Anterior cingulate cortex (tissue), 58 donors: ENCODE measurements around the gene GAP43.
A peak's percentile ranks its signal among the peaks of the same experiment; 100 is the strongest.

Experiments
- DNase-seq, 58 donors: peaks; one replicate each; lab custom pipeline; 2025; lab: John Stamatoyannopoulos, UW

GAP43 gene

GRCh38 chr3:115626721-115627120, 3.4 kb downstream of the GAP43 start:
- no peak for DNase-seq

- DNase-seq = no peak
These were observed 4.1 kb downstream of the GAP43 start for GRCh38 chr3:115627180-115628074.

- DNase-seq = no peak
These were observed 4.7 kb downstream of the GAP43 start for GRCh38 chr3:115628075-115628412.

- no peak for DNase-seq
These were observed 7.5 kb downstream of the GAP43 start for GRCh38 chr3:115630850-115631249.

GRCh38 chr3:115632026-115632425, 8.7 kb downstream of the GAP43 start:
- DNase-seq = no peak

GRCh38 chr3:115633467-115633866, 10.2 kb downstream of the GAP43 start:
- no peak for DNase-seq

- DNase-seq = no peak
These were observed 10.7 kb downstream of the GAP43 start for GRCh38 chr3:115634052-115634451.

GRCh38 chr3:115635406-115635805, 12.1 kb downstream of the GAP43 start:
- DNase-seq = no peak

GRCh38 chr3:115638241-115638640, 14.9 kb downstream of the GAP43 start:
- no peak for DNase-seq

GRCh38 chr3:115638991-115639390, 15.7 kb downstream of the GAP43 start:
- no peak for DNase-seq

- DNase-seq = no peak
These were observed 21.1 kb downstream of the GAP43 start for GRCh38 chr3:115644391-115644790.

- no peak for DNase-seq
These were observed 22.8 kb downstream of the GAP43 start for GRCh38 chr3:115646027-115646690.

GRCh38 chr3:115648559-115648958, 25.2 kb downstream of the GAP43 start:
- DNase-seq = no peak

GRCh38 chr3:115651087-115651486, 27.8 kb downstream of the GAP43 start:
- no peak for DNase-seq

- no peak for DNase-seq
These were observed 28.3 kb downstream of the GAP43 start for GRCh38 chr3:115651599-115651998.

- DNase-seq = no peak
These were observed 29.4 kb downstream of the GAP43 start for GRCh38 chr3:115652738-115653137.

GRCh38 chr3:115655761-115656282, 32.5 kb downstream of the GAP43 start:
- DNase-seq = no peak

GRCh38 chr3:115657168-115657567, 33.9 kb downstream of the GAP43 start:
- no peak for DNase-seq

GRCh38 chr3:115658032-115658336, 34.7 kb downstream of the GAP43 start:
- no peak for DNase-seq

- DNase-seq = peak in 49 of 58 donors; percentile 6 to 76 (median 46)
These were observed 35.2 kb downstream of the GAP43 start for GRCh38 chr3:115658337-115659181.
